GM18505 (cell line): ENCODE data around the gene DUSP8.
"Not testable (repeated sequence)": the region's sequence is repeated elsewhere in the genome, so short reads cannot be mapped to it uniquely, and the experiment has no call there.

Experiments used
- ATAC-seq: cut with Tn5 transposase; IDR thresholded peaks from one replicate; pipeline ENCODE4 v1.9.1; 2021; ENCODE audit not compliant: unreplicated experiment
- POLR2A ChIP-seq: IDR thresholded peaks from 4 replicates; pipeline ENCODE4 v1.6.1; 2011; ENCODE audit warnings: borderline replicate concordance; ENCODE audit not compliant: insufficient read depth, insufficient read length; ENCODE audit errors: extremely low read depth

DUSP8 gene

DNA sequence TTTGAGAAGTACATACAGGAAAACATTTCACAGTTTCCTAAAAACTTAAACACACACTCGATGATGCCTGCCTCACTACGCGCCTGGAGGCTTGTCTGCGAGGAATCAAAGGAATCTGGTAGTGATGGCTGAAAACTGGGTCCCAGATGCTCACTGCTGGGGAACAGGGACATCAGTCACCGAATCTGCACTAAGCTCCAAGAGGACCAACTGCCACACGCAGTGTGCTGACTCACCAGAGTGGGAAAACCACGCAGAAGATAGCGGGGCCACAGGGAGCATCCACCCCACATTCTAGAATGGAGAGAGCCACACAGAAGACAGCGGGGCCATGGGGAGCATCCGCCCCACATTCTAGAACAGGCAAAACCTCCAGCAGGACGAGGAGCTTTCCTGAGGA is 61.1 kb downstream of the DUSP8 start:
- TF ChIP-seq POLR2A: no peak
- no peak for ATAC-seq

DNA sequence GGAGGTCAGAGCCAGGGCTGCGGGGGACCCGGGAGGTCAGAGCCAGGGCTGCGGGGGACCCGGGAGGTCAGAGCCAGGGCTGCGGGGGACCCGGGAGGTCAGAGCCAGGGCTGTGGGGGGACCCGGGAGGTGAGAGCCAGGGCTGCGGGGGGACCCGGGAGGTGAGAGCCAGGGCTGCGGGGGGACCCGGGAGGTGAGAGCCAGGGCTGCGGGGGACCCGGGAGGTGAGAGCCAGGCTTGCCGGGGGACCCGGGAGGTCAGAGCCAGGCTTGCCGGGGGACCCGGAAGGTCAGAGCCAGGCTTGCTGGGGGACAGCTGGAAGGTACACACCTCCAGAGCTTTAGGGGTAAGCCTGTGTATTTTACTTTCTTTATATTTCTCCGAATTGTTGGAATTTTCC is 61.7 kb downstream of the DUSP8 start:
- ATAC-seq: not testable (repeated sequence)

DNA sequence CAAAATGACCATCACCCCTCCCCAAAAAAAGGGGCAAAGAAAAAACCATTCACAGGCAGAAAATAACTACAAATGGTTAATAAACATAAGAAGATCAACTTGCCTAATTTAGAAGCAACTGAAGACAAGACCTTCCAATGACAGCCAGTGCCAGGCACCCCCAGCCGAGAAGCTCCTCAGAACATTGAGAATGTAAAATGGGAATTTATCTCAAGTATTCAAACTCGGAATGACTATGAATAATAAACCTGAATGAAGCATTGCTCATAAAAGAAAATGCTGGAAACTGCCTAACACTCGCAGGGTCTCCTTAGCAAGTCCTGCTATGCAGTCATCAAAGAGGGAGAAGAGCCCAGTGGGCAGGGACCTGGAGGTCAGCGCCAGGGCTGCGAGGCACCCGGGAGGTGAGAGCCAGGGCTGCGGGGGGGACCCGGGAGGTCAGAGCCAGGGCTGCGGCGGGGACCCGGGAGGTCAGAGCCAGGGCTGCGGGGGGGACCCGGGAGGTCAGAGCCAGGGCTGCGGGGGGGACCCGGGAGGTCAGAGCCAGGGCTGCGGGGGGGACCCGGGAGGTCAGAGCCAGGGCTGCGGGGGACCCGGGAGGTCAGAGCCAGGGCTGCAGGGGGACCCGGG is 62.3 kb downstream of the DUSP8 start:
- TF ChIP-seq POLR2A: no peak

DNA sequence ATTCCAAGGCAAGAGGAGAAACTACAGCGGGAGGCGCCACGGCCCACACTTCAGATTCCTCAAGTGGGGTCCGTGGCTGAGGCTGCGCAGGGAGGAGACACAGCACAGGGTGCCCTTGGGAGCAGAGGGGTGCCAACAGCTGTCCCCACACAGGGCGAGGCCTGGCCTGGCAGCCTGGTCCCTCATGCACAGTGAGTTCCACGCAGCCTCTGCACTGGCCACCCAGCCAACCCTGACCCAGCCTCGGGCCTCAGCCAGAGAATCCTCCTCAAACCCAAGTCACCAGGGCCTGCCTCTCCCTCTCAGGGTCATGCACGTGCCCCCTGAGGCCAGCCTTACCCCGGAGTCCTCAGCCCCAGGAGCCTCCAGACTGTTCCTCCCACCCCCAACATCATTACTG is 63.1 kb downstream of the DUSP8 start:
- no peak for TF ChIP-seq POLR2A
- no peak for ATAC-seq

More for the DNA sequence above, 62.3 kb downstream of the DUSP8 start:
- ATAC-seq: no peak

DNA sequence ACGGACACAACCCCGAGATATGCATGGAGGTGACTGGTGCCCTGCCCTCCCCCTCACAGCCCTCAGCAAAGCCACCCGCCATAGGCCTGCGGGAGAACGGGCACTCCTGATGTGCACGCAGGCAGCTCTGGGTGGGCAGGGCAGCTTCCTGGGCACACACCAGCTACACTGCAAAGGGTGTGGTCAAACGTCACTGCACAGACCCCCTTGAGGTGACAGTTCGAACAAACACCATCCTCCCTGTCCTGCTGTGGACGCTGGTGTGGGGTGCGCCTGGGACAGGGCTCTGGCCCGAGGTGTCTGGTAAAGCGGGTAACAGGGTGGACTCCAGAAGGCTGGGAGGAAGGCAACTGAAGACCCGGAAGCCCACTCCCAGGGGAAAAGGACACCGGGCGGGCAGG is 63.6 kb downstream of the DUSP8 start:
- no peak for TF ChIP-seq POLR2A
- ATAC-seq: no peak

DNA sequence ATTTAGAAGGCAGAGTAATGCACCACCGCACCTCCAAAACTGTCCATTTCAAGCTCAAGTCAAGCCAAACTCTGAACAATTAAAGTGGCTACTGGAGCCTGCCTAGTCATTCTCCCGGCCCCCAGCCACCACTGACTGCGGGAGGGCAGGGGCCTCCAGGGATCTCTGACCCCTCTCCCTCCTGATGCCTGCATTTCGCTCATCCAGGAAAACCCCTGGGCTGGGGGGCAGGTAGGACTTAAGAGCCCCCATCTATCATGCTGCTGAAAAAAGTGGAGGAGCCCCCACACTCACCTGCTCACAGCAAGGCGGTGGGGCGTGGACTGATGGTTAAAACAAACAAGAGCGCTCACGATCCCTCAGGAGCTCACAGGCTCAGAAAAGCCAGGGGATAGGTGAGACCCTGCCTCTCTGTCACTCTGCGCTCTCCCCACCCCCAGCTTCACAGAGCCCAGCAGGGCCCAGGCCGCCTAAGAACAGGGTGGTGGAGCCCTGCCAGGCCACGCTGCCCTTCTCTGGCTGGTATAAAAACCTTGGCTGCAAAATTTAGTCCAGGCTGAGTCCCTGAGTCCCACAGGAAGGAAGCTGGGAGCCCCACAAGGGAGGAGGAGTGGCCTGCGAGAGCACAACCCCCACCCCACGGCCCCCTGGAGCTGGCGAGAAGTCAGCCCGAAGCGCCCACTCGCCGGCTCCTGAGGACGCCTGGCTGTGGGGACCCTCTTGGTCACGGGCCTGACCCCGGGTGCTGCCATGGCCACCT is 64.5 kb downstream of the DUSP8 start:
- ATAC-seq: no peak
- no peak for TF ChIP-seq POLR2A

DNA sequence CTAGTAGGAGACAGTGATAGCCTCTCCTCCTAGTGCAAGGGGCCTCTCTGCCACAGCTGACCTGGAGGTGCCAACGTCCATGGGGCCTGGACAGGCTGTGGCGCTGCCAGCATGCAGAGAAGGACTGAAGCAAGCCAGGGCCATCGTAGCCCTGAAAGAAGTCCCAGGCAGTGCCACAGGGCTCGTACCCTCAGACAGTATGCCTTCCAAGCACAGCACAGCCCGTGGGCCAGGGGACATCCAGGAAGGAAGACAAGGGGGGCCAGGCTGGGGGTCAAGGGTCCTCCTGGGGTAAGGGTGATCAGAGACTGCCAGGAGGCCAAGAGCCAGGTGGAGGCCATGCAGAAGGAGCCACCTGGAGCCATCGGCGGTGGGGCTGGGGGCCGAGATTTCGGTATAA is 65.1 kb downstream of the DUSP8 start:
- ATAC-seq: no peak
- TF ChIP-seq POLR2A: no peak

DNA sequence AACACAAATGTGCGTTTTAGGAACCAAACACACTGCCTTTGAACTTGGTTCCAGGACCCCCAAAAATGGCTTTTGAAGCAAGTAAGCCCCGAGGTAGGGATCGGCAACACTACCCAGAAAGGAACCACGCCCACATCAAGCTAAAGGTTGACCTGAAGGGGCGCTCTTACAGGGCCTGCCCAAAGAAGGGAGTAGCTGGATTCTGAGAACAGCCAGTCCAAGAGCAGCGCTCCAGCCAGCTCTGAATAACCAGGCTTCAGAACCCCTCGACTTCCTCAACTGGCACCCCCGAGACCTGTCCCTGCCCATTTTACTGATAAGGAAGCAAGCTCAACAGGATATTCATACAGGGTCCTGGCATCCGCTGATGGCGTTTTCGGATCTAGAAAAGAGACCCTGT is 66.6 kb downstream of the DUSP8 start:
- no peak for ATAC-seq
- TF ChIP-seq POLR2A: no peak

DNA sequence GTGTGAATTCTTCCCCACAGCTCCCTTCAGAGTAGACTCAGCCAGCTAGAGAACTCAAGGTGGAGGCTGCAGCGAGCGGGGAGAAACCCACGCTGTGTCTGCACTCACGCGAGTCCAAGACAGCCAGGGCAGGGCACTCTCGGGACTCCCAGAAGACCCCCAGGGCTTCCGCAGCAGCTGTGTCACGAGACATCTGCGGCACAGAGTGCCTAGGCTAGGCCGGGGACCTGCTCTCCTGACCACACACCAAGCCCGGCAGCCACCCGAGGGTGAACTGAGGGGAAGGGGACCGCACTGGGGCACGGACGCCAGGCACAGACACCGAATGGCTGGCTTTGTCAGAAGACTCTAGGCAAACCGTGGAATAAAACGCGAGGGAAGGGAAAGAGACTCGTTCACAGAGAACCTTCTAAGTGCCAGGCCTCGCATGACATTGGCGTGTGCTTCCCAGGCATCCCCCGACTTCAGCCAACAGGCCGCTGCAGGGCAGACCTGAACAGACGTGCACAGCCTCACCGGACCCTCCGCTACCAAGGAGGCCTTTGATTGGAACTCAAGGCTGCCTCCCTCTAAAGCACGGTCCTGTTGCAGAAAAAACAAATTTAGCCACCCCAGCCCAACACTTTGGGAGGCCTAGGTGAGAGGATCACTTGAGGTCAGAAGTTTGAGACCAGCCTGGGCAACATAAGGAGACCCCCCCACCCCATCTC is 67.3 kb downstream of the DUSP8 start:
- no peak for TF ChIP-seq POLR2A

DNA sequence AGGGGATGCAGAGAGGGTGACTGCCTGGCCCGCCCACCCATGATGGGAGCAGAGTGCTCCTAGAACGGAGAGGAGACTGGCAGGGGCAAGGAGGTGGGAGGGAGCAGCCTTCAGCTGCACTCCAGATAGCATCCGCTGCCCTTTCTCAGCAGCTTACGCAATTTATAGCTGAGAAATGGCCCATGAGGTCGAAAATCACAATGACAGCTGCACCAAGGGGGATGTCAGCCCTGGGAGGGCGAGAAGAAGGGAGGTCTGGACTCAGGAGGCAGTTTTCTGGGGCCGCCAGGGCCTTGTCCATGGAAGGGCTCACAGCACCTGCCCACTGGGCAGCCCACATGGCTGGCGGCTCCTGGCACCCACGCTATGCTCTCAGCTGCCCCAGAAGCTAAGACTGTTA is 67.9 kb downstream of the DUSP8 start:
- no peak for ATAC-seq
- TF ChIP-seq POLR2A: no peak

More for the DNA sequence above, 67.3 kb downstream of the DUSP8 start:
- no peak for ATAC-seq
